HG02642 (cell line): Measurements from ENCODE around the gene PPP1R1B.

ENCODE experiments used
- ATAC-seq: cut with Tn5 transposase; IDR thresholded peaks from one replicate; pipeline ENCODE4 v1.9.1; 2021; ENCODE audit warnings: mild to moderate bottlenecking; ENCODE audit not compliant: unreplicated experiment, poor library complexity

PPP1R1B gene

GRCh38 chr17:39666231-39666600 lies 39.5 kb downstream of the PPP1R1B start:
- ATAC-seq: no peak

- ATAC-seq: no peak
Observed at GRCh38 chr17:39666601-39667261, 40.0 kb downstream of the PPP1R1B start.

GRCh38 chr17:39667262-39667944 lies 40.7 kb downstream of the PPP1R1B start:
- no peak for ATAC-seq

GRCh38 chr17:39667945-39668924 lies 41.5 kb downstream of the PPP1R1B start, which contains the start of gene PNMT:
TSS of gene PNMT (plus strand) at chr17:39668453. CDS start at chr17:39668476, 23 bp downstream.
- ATAC-seq: peak; percentile 46

GRCh38 chr17:39669897-39670735 lies 43.4 kb downstream of the PPP1R1B start:
- no peak for ATAC-seq

GRCh38 chr17:39670746-39671145 lies 44.0 kb downstream of the PPP1R1B start:
- ATAC-seq: no peak

GRCh38 chr17:39671651-39672521 lies 45.1 kb downstream of the PPP1R1B start:
- ATAC-seq: no peak

GRCh38 chr17:39672522-39673334 lies 46.0 kb downstream of the PPP1R1B start:
- no peak for ATAC-seq

GRCh38 chr17:39673335-39674081 lies 46.8 kb downstream of the PPP1R1B start:
- ATAC-seq: no peak

- no peak for ATAC-seq
Observed at GRCh38 chr17:39674179-39674578, 47.4 kb downstream of the PPP1R1B start.

GRCh38 chr17:39674702-39675389 lies 48.1 kb downstream of the PPP1R1B start:
- no peak for ATAC-seq

GRCh38 chr17:39675390-39676082 lies 48.8 kb downstream of the PPP1R1B start:
- ATAC-seq: no peak

GRCh38 chr17:39676198-39676819 lies 49.6 kb downstream of the PPP1R1B start:
- no peak for ATAC-seq

GRCh38 chr17:39677072-39677471 lies 50.3 kb downstream of the PPP1R1B start:
- ATAC-seq: no peak

GRCh38 chr17:39677542-39678339 lies 51.0 kb downstream of the PPP1R1B start:
- no peak for ATAC-seq
